Mucosa of descending colon (tissue), 3 donors: ENCODE data around the gene IPO13. TPM values are rescaled to one million over a fixed set of nuclear protein-coding genes. Genes with fewer than 3 reads are reported as not detected.
A peak's percentile ranks its signal among the peaks of the same experiment; 100 is the strongest.

ENCODE experiments used
- ATAC-seq: fragments of 200-7000 bp; cut with Tn5 transposase; one replicate; pipeline ENCODE4 v1.9.1; 2020; ENCODE audit warnings: mild to moderate bottlenecking, moderate library complexity
- DNase-seq, 3 donors: peaks; one replicate each; pipeline ENCODE4 v3.0.0-alpha.2; 2020
- H3K36me3 ChIP-seq: fragments of 200-600 bp; one replicate; pipeline ENCODE4 v1.8.0; 2021; ENCODE audit warnings: low read depth, mild to moderate bottlenecking
- H3K4me1 ChIP-seq: fragments of 200-600 bp; one replicate; pipeline ENCODE4 v1.8.0; 2021; ENCODE audit warnings: low read depth, mild to moderate bottlenecking
- H3K4me3 ChIP-seq: fragments of 200-600 bp; one replicate; pipeline ENCODE4 v1.8.0; 2021; ENCODE audit warnings: mild to moderate bottlenecking
- H3K9me3 ChIP-seq: fragments of 200-600 bp; one replicate; pipeline ENCODE4 v1.8.0; 2021; ENCODE audit warnings: mild to moderate bottlenecking
- CTCF ChIP-seq: fragments of 200-600 bp; IDR thresholded peaks from one replicate; pipeline ENCODE4 v1.8.0; 2022; ENCODE audit warnings: antibody characterized with exemption, mild to moderate bottlenecking
- intact Hi-C, 2 donors: fragments of 100-400 bp; cut with DNase I in 1 of 2; cut with micrococcal nuclease in 1 of 2; formaldehyde crosslinking; loops; one replicate each; pipeline versions ENCODE4 v1.11.0 to v1.11.1; 2022; cut with DNase I, micrococcal nuclease
- total RNA-seq, 3 donors: library from RNA; stranded (reverse); fragmentation: NEBNext Ultra II Directional in 2 of 3; extraction: Animal tissue kit (Norgen Biotek cat#: 25700) in 2 of 3; gene quantifications; one replicate each; pipeline versions ENCODE4 v1.2.1 to v1.2.4, GENCODE V29; 2021 to 2023
- donor health status: DM: no; HTN: no; CAD: no; lungs with moderate emphysema.
- donor health status: DM: no; HTN: no; CAD: no.
- donor health status: DM: no; HTN: yes; CAD: no.

IPO13 gene
- total RNA-seq, 3 donors from 2014 or later, result 21.5 to 32.6 (median 22.3) TPM

DNA sequence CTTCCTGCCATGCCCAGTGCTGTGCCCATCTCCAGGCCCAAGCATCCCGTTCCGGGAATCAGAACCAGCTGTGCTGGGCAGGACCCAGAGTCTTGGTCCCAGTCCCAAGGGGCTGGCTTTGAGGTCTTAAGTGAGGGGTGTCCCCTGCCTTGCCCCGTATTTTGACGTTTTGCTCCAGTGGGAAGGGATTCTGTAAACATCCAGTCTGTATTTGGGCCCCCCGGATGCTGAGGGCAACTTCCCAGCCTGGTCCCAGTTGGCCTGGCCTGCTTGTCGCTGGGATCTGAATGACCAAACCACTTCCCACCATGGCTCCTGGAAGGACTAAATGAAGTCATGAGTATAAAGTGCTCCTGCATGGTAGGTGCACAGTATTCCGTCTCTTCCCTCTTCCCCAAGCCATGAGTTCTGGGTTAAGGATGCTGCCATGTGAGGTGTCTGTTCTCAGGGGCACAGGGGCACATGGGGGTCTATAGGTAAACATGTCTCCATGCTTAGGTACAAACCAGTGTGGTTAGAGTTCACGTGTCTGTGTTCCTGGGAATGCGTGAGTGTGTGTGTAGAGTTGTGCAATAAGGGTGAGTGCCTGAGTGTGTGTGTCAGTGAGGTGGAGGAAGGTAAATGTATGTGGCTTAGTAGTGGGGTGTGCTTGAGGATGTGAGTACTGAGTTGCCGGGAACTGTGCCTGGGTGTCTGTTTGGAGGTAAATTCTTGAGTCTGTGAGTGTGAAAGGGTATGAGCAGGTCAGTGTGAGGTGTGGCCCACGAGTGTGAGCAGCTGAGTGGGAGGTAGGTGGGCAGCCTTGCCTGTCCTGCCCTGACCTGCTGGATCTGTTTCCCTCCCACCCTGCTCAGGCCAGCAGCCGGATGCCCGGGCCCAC, 33.7 kb downstream of the IPO13 start:
- ATAC-seq, result peak; percentile 48
- no peak for TF ChIP-seq CTCF
- Histone ChIP-seq H3K4me1 (peaks cover 43% of the 10 kb centered on the region), H3K36me3 (no peaks in the 10 kb centered on the region), H3K9me3 (no peaks in the 10 kb centered on the region), H3K4me3 (no peak overlapping the region)
- intact Hi-C loops, result no loop called here
- DNase-seq, result no peak

- intact Hi-C loops, result no loop called here
- ATAC-seq, result peak; percentile 84
- no peaks in the 10 kb centered on the region for H3K36me3 ChIP-seq
- no peaks in the 10 kb centered on the region for H3K9me3 ChIP-seq
- peaks cover 37% of the 10 kb centered on the region for H3K4me1 ChIP-seq
- H3K4me3 ChIP-seq, result no peak overlapping the region
- peak; percentile 76 to 85 (median 82) for DNase-seq
- TF ChIP-seq CTCF, result no peak
These were observed 34.4 kb downstream of the IPO13 start for GRCh38 chr1:43981135-43981491.

- no peak overlapping the region for H3K4me3 ChIP-seq
- no peak for ATAC-seq
- intact Hi-C loops, result no loop called here
- TF ChIP-seq CTCF, result no peak
- H3K4me1 ChIP-seq, result peaks cover 32% of the 10 kb centered on the region
- no peaks in the 10 kb centered on the region for H3K9me3 ChIP-seq
- peak in 1 of 3 donors; percentile 55 for DNase-seq
- H3K36me3 ChIP-seq, result no peaks in the 10 kb centered on the region
These were observed 34.9 kb downstream of the IPO13 start for GRCh38 chr1:43981636-43982035.

GRCh38 chr1:43982241-43982640, 35.5 kb downstream of the IPO13 start:
- no peak for ATAC-seq
- peaks cover 30% of the 10 kb centered on the region for H3K4me1 ChIP-seq
- no peak for TF ChIP-seq CTCF
- H3K9me3 ChIP-seq, result no peaks in the 10 kb centered on the region
- no peaks in the 10 kb centered on the region for H3K36me3 ChIP-seq
- DNase-seq, result peak in 1 of 3 donors; percentile 54
- intact Hi-C loops, result no loop called here
- no peak overlapping the region for H3K4me3 ChIP-seq

DNA sequence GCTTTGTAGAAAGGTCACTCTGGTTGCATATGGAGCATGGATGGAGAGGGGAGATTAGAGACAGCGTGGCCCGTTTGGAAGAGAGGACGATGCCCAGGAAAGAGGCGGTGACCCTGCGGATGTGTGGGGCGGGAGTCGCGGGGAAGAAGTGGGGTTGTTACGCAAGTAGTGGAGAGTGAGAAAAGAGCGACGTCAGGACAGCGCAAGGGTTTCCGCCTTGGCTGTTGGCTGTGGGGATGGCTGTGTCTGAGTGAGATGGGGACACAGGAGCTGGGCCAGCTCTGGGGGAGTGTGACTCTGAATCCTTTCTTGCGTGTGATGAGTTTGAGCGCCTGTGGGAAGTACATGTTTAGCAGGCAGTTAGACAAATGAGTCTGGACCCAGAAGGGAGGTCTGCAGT, 36.1 kb downstream of the IPO13 start:
- peaks cover 32% of the 10 kb centered on the region for H3K4me1 ChIP-seq
- intact Hi-C loops, result no loop called here
- TF ChIP-seq CTCF, result no peak
- DNase-seq, result peak in 1 of 3 donors; percentile 53
- H3K36me3 ChIP-seq, result no peaks in the 10 kb centered on the region
- no peaks in the 10 kb centered on the region for H3K9me3 ChIP-seq
- H3K4me3 ChIP-seq, result no peak overlapping the region
- no peak for ATAC-seq
